HepG2 (cell line): Measurements from ENCODE around the gene GRIK4. TPM values are rescaled to one million over a fixed set of nuclear protein-coding genes. Genes with fewer than 3 reads are reported as not detected.

Source experiments
- MAFG ChIP-seq: sonication (generic); formaldehyde crosslinking; IDR thresholded peaks from 2 replicates; pipeline ENCODE4 v1.5.1; 2020; ENCODE audit warnings: mild to moderate bottlenecking, missing genetic modification reagents
- MIXL1 ChIP-seq: IDR thresholded peaks from 2 replicates; pipeline ENCODE4 v1.6.1; 2016
- POGZ ChIP-seq: sonication (generic); formaldehyde crosslinking; IDR thresholded peaks from 2 replicates; pipeline ENCODE4 v1.4.0; 2020; ENCODE audit warnings: mild to moderate bottlenecking, missing genetic modification reagents
- ZNF543 ChIP-seq: sonication (generic); formaldehyde crosslinking; IDR thresholded peaks from 2 replicates; pipeline ENCODE4 v1.4.0; 2020; ENCODE audit warnings: mild to moderate bottlenecking, missing genetic modification reagents
- ZSCAN9 ChIP-seq: IDR thresholded peaks from 2 replicates; pipeline ENCODE4 v1.6.1; 2016; ENCODE audit warnings: borderline replicate concordance
- polyA plus RNA-seq, 8 experiments: library from polyadenylated mRNA; depleted of rRNA in 3 of 8; stranded (reverse) in 7 of 8; unstranded in 1 of 8; fragments of >200 nt; fragmentation: Illumina TruSeq in 4 of 8; extraction: Trizol in 4 of 8; gene quantifications; 2 replicates each; pipeline versions ENCODE4 v1.2.1 to v1.2.3, GENCODE V29; 2011 to 2016; ENCODE audit warnings: low read depth in 4 of 8, missing spikeins in 1 of 8, mixed read lengths in 1 of 8; ENCODE audit not compliant: insufficient read depth in 1 of 8
- total RNA-seq, 5 experiments: library from RNA; depleted of rRNA; stranded (reverse); fragments of >200 nt; fragmentation: Illumina TruSeq; extraction: Trizol; gene quantifications; 2 replicates each; pipeline ENCODE4 v1.2.3, GENCODE V29; 2016; ENCODE audit warnings: low read depth in 1 of 5
- TF ChIP-seq, protein P1 (sequence below), 2 experiments: fragments of 450-650 bp in 1 of 2; sonication (generic) in 1 of 2; formaldehyde crosslinking; IDR thresholded peaks; 2 replicates each; pipeline versions ENCODE4 v1.5.0 to v1.8.0; 2020 to 2022; ENCODE audit warnings: mild to moderate bottlenecking in 1 of 2, missing genetic modification reagents in 1 of 2
- TF ChIP-seq, protein P2 (sequence below): sonication (generic); formaldehyde crosslinking; IDR thresholded peaks from 2 replicates; pipeline ENCODE4 v1.5.0; 2020; ENCODE audit warnings: mild to moderate bottlenecking, missing genetic modification reagents, borderline replicate concordance
- TF ChIP-seq, protein P3 (sequence below): sonication (generic); formaldehyde crosslinking; IDR thresholded peaks from 2 replicates; pipeline ENCODE4 v1.5.0; 2020; ENCODE audit warnings: mild to moderate bottlenecking, missing genetic modification reagents, borderline replicate concordance
- TF ChIP-seq, protein P4 (sequence below): sonication (generic); formaldehyde crosslinking; IDR thresholded peaks from 2 replicates; pipeline ENCODE4 v1.4.0; 2020; ENCODE audit warnings: missing genetic modification reagents
- TF ChIP-seq, protein P5 (sequence below): sonication (generic); formaldehyde crosslinking; IDR thresholded peaks from 2 replicates; pipeline ENCODE4 v1.5.1; 2020; ENCODE audit warnings: mild to moderate bottlenecking, missing genetic modification reagents

The GRIK4 gene
- total and polyA plus RNA-seq, 2 of the 13 experiments (the other 11 are each of a cell fraction or from before 2014, with no cell fraction given) = 0.04 to 0.07 TPM

DNA sequence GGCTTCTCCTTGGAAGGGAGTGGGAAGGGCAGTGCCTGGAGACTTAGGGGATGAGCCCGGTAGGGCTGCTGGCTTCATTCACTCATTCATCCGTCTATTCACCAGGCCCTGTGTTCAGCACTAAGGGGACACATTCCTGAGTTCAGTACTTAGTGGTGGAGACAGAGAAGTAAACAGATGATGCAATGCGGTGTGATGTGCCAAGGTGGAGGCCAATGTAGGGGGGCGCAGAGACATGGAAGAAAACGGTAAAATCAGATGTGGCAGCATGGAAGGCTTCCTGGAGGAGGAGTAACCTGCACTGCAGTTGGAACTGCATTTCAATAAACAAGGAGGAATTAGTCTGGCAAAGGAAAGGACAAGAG, 21.3 kb downstream of the GRIK4 start (continued):
- TF ChIP-seq, protein P1, sequence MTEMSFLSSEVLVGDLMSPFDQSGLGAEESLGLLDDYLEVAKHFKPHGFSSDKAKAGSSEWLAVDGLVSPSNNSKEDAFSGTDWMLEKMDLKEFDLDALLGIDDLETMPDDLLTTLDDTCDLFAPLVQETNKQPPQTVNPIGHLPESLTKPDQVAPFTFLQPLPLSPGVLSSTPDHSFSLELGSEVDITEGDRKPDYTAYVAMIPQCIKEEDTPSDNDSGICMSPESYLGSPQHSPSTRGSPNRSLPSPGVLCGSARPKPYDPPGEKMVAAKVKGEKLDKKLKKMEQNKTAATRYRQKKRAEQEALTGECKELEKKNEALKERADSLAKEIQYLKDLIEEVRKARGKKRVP (CRISPR knock-in tag; IDR thresholded peaks at IDR 0.05) = peak in 1 of 2 experiments; percentile 95; a peak in 2 of 4 replicates
- TF ChIP-seq MAFG = no peak
- TF ChIP-seq, protein P2, sequence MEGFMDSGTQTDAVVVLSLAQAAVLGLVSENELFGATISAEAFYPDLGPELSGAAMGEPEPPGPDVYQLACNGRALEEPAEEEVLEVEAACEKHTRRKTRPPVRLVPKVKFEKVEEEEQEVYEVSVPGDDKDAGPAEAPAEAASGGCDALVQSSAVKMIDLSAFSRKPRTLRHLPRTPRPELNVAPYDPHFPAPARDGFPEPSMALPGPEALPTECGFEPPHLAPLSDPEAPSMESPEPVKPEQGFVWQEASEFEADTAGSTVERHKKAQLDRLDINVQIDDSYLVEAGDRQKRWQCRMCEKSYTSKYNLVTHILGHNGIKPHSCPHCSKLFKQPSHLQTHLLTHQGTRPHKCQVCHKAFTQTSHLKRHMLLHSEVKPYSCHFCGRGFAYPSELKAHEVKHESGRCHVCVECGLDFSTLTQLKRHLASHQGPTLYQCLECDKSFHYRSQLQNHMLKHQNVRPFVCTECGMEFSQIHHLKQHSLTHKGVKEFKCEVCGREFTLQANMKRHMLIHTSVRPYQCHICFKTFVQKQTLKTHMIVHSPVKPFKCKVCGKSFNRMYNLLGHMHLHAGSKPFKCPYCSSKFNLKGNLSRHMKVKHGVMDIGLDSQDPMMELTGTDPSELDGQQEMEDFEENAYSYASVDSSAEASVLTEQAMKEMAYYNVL (CRISPR knock-in tag) = 0 out of 2 replicates have a peak, but pooled peaks have one; percentile 28
- TF ChIP-seq ZNF543 (CRISPR knock-in tag) = no peak
- TF ChIP-seq, protein P3, sequence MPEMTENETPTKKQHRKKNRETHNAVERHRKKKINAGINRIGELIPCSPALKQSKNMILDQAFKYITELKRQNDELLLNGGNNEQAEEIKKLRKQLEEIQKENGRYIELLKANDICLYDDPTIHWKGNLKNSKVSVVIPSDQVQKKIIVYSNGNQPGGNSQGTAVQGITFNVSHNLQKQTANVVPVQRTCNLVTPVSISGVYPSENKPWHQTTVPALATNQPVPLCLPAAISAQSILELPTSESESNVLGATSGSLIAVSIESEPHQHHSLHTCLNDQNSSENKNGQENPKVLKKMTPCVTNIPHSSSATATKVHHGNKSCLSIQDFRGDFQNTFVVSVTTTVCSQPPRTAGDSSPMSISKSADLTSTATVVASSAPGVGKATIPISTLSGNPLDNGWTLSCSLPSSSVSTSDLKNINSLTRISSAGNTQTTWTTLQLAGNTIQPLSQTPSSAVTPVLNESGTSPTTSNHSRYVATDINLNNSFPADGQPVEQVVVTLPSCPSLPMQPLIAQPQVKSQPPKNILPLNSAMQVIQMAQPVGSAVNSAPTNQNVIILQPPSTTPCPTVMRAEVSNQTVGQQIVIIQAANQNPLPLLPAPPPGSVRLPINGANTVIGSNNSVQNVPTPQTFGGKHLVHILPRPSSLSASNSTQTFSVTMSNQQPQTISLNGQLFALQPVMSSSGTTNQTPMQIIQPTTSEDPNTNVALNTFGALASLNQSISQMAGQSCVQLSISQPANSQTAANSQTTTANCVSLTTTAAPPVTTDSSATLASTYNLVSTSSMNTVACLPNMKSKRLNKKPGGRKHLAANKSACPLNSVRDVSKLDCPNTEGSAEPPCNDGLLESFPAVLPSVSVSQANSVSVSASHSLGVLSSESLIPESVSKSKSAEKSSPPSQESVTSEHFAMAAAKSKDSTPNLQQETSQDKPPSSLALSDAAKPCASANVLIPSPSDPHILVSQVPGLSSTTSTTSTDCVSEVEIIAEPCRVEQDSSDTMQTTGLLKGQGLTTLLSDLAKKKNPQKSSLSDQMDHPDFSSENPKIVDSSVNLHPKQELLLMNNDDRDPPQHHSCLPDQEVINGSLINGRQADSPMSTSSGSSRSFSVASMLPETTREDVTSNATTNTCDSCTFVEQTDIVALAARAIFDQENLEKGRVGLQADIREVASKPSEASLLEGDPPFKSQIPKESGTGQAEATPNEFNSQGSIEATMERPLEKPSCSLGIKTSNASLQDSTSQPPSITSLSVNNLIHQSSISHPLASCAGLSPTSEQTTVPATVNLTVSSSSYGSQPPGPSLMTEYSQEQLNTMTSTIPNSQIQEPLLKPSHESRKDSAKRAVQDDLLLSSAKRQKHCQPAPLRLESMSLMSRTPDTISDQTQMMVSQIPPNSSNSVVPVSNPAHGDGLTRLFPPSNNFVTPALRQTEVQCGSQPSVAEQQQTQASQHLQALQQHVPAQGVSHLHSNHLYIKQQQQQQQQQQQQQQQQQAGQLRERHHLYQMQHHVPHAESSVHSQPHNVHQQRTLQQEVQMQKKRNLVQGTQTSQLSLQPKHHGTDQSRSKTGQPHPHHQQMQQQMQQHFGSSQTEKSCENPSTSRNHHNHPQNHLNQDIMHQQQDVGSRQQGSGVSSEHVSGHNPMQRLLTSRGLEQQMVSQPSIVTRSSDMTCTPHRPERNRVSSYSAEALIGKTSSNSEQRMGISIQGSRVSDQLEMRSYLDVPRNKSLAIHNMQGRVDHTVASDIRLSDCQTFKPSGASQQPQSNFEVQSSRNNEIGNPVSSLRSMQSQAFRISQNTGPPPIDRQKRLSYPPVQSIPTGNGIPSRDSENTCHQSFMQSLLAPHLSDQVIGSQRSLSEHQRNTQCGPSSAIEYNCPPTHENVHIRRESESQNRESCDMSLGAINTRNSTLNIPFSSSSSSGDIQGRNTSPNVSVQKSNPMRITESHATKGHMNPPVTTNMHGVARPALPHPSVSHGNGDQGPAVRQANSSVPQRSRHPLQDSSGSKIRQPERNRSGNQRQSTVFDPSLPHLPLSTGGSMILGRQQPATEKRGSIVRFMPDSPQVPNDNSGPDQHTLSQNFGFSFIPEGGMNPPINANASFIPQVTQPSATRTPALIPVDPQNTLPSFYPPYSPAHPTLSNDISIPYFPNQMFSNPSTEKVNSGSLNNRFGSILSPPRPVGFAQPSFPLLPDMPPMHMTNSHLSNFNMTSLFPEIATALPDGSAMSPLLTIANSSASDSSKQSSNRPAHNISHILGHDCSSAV (CRISPR knock-in tag) = no peak
- TF ChIP-seq, protein P4, sequence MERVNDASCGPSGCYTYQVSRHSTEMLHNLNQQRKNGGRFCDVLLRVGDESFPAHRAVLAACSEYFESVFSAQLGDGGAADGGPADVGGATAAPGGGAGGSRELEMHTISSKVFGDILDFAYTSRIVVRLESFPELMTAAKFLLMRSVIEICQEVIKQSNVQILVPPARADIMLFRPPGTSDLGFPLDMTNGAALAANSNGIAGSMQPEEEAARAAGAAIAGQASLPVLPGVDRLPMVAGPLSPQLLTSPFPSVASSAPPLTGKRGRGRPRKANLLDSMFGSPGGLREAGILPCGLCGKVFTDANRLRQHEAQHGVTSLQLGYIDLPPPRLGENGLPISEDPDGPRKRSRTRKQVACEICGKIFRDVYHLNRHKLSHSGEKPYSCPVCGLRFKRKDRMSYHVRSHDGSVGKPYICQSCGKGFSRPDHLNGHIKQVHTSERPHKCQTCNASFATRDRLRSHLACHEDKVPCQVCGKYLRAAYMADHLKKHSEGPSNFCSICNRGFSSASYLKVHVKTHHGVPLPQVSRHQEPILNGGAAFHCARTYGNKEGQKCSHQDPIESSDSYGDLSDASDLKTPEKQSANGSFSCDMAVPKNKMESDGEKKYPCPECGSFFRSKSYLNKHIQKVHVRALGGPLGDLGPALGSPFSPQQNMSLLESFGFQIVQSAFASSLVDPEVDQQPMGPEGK (CRISPR knock-in tag) = peak; percentile 54; the same call in 1 of the 2 replicates
- TF ChIP-seq, protein P5, sequence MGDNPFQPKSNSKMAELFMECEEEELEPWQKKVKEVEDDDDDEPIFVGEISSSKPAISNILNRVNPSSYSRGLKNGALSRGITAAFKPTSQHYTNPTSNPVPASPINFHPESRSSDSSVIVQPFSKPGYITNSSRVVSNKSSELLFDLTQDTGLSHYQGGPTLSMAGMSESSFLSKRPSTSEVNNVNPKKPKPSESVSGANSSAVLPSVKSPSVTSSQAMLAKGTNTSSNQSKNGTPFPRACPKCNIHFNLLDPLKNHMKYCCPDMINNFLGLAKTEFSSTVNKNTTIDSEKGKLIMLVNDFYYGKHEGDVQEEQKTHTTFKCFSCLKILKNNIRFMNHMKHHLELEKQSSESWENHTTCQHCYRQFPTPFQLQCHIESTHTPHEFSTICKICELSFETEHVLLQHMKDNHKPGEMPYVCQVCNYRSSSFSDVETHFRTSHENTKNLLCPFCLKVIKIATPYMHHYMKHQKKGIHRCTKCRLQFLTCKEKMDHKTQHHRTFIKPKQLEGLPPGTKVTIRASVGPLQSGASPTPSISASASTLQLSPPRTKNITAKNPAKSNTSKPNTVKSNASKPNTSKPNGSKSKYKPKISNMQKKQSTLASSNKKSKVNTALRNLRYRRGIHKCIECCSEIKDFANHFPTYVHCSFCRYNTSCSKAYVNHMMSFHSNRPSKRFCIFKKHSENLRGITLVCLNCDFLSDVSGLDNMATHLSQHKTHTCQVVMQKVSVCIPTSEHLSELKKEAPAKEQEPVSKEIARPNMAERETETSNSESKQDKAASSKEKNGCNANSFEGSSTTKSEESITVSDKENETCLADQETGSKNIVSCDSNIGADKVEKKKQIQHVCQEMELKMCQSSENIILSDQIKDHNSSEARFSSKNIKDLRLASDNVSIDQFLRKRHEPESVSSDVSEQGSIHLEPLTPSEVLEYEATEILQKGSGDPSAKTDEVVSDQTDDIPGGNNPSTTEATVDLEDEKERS (CRISPR knock-in tag) = no peak
- no peak for TF ChIP-seq MIXL1 (CRISPR knock-in tag)
- TF ChIP-seq POGZ (CRISPR knock-in tag) = no peak
- no peak for TF ChIP-seq ZSCAN9 (CRISPR knock-in tag)
